ENCODE results near the gene ABCB6. TPM values are rescaled to one million over a fixed set of nuclear protein-coding genes. Genes with fewer than 3 reads are reported as not detected.

ABCB6 gene
- total and polyA plus RNA-seq, 2 of the 8 experiments (the other 6 are each of a cell fraction or from before 2014, with no cell fraction given) = 44.9 to 50.6 TPM

DNA sequence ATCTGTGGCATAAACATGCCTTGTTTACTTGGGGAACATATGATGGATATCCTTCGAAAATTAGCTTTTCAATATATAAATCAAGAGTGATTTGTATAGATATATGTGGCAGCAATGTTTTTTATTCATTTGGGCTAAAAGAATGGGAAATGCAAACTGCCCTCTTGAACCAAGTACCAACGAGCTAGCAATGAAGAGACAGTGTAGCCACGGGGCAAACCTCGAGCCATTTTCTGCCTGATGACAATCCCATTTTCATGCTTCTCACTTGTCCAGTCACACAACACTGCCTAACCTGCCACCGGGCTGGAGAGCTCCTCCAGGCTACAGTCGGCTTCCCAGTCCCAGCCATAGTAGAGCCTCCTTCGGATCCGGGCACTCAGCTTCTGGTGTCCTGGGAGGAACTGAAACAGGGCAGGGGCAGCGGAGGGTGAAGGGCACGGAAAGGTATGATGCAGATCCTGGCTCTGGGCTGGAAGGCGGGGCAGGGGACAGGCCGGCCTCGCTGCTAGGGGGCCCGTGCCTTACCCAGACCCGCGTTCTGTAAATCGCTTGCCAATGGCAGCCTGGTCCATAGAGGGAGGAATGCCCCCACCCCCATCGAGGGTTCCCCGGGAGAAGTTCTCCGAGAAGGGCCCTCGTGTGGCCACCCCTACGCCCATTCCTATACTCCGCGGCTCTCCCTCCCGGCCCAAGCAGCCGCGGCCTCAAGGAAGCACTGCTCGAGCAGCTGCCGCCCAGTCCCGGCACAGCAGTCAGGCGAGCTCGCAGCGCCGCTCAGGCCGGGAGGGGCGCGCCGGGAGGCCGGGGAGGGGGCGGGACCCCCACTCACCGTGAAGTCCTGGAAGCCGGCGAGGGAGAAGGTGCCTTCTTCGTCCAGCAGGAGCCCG, 42.6 kb downstream of the ABCB6 start:
- H3K27me3 ChIP-seq (replicated peaks in 1 of 4; ENCODE audit: control insufficient read depth in 3 of 4, extremely low read depth in 1 of 4, insufficient read depth in 3 of 4, low read length in 3 of 4) = no peaks in the 10 kb centered on the region
- 0 out of 2 replicates have a peak overlapping the region, but pooled peaks have one; percentile 2 for H2AFZ ChIP-seq (ENCODE audit: low read length)
- H4K5ac ChIP-seq (ENCODE audit: insufficient read length, low read depth, low read length) = peak overlapping the region; percentile 88
- peak overlapping the region; percentile 25 for H3K18ac ChIP-seq (ENCODE audit: extremely low read depth, low read length)
- DNase-seq (ENCODE audit: low read depth in 1 of 2, low spot score in 2 of 2) = no peak
- CTCF ChIA-PET (ENCODE audit: partially characterized antibody) = interaction anchor here (0.6 to 8.3 kb wide), 21 partner anchors 10 to 480 kb away, joined by 3 to 71 read pairs (median 4); partner anchors contain the start of genes DNAJB2, NHEJ1 and ZFAND2B
- H3K27ac ChIP-seq (ENCODE audit: low read depth, low read length) = no peak overlapping the region
- no peak overlapping the region for H4K8ac ChIP-seq (ENCODE audit: extremely low read depth, insufficient read depth, low read length)
- H3K4me1 ChIP-seq (replicated peaks in 1 of 4; ENCODE audit: control insufficient read depth in 3 of 4, insufficient read depth in 4 of 4, low read length in 3 of 4) = peaks cover 0 to 13% (median 6%) of the 10 kb centered on the region in 4 experiments; a peak in 6 of 7 replicates
- H3K23me2 ChIP-seq (ENCODE audit: low read depth, low read length) = peaks cover 11% of the 10 kb centered on the region; the same call in 1 of the 2 replicates
- H2BK15ac ChIP-seq (ENCODE audit: low read length) = no peak overlapping the region
- H3K4ac ChIP-seq (replicated peaks; ENCODE audit: insufficient read length, low read depth, low read length) = no peak overlapping the region
- H3K56ac ChIP-seq (replicated peaks; ENCODE audit: insufficient read length, low read depth, low read length) = no peak overlapping the region
- H3K9ac ChIP-seq (replicated peaks in 1 of 4; ENCODE audit: extremely low read depth in 1 of 4, low read depth in 3 of 4, low read length in 3 of 4) = peak overlapping the region in 3 of 4 experiments; percentile 22 to 62 (median 23); a peak in 4 of 7 replicates
- no peak overlapping the region for H2AK5ac ChIP-seq (ENCODE audit: low read depth, low read length)
- peak overlapping the region; percentile 78 to 96 (median 92) for H3K4me3 ChIP-seq (ENCODE audit: extremely low read depth in 1 of 4, insufficient read depth in 2 of 4, low read depth in 3 of 4, low read length in 4 of 4)
- FAIRE-seq = no peak
- peaks cover 2 to 14% (median 9%) of the 10 kb centered on the region in 4 experiments; a peak in 5 of 8 replicates for H3K36me3 ChIP-seq (ENCODE audit: control insufficient read depth in 2 of 4, insufficient read depth in 4 of 4, low read length in 3 of 4)
- no peak overlapping the region for H2BK12ac ChIP-seq (ENCODE audit: low read depth, low read length)
- peaks cover 0 to 8% of the 10 kb centered on the region in 2 experiments; a peak in 1 of 4 replicates for H3K79me2 ChIP-seq (ENCODE audit: control insufficient read depth in 1 of 2, insufficient read depth in 2 of 2, low read length in 2 of 2)
- no peak overlapping the region for H2BK120ac ChIP-seq (replicated peaks; ENCODE audit: low read depth, low read length)
- H3K23ac ChIP-seq (ENCODE audit: insufficient read length) = no peak overlapping the region
- H4K91ac ChIP-seq (replicated peaks; ENCODE audit: insufficient read length, low read length) = peak overlapping the region; percentile 40
- POLR2A ChIA-PET (ENCODE audit: partially characterized antibody) = interaction anchor here (0.6 to 3.0 kb wide), 14 partner anchors 12 to 119 kb away, joined by 3 to 21 read pairs (median 4); partner anchors contain the start of genes ABCB6, ANKZF1, ATG9A and DNAJB2
- H3K4me2 ChIP-seq (ENCODE audit: insufficient read depth in 1 of 2, low read depth in 2 of 2, low read length in 2 of 2) = peak overlapping the region; percentile 82 to 89
- 12% methylated on average over 21 of the region's 45 CpGs; no CpG with 5 or more reads in 1 of the 2 experiments for WGBS, 2 experiments (ENCODE audit: extremely low coverage in 1 of 2, insufficient coverage in 1 of 2, insufficient read length in 1 of 2, insufficient replicate concordance in 2 of 2, low coverage in 1 of 2, low lambda C conversion rate in 2 of 2, missing lambda C conversion rate in 1 of 2)
- H3K9me3 ChIP-seq (ENCODE audit: insufficient read depth in 2 of 2, low read depth in 1 of 2, low read length in 1 of 2) = no peaks in the 10 kb centered on the region
- H4K20me1 ChIP-seq (replicated peaks in 1 of 2; ENCODE audit: control insufficient read depth in 1 of 2, insufficient read depth in 2 of 2, low read length in 2 of 2) = peaks cover 0 to 3% of the 10 kb centered on the region in 2 experiments
- H2BK5ac ChIP-seq (ENCODE audit: low read depth, low read length) = peak overlapping the region; percentile 89; the same call in 1 of the 2 replicates
- peaks cover 6% of the 10 kb centered on the region for H3K79me1 ChIP-seq (ENCODE audit: low read depth, low read length)
- H2BK20ac ChIP-seq (ENCODE audit: low read length) = no peak overlapping the region
- no peak overlapping the region for H3K14ac ChIP-seq (ENCODE audit: insufficient read length)
- TF ChIP-seq, protein P1, sequence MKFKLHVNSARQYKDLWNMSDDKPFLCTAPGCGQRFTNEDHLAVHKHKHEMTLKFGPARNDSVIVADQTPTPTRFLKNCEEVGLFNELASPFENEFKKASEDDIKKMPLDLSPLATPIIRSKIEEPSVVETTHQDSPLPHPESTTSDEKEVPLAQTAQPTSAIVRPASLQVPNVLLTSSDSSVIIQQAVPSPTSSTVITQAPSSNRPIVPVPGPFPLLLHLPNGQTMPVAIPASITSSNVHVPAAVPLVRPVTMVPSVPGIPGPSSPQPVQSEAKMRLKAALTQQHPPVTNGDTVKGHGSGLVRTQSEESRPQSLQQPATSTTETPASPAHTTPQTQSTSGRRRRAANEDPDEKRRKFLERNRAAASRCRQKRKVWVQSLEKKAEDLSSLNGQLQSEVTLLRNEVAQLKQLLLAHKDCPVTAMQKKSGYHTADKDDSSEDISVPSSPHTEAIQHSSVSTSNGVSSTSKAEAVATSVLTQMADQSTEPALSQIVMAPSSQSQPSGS (IDR thresholded peaks at IDR 0.05; ENCODE audit: low read length) = no peak
- TF ChIP-seq BACH1 (IDR thresholded peaks at IDR 0.05; ENCODE audit: low read length) (no peak), HDAC6 (IDR thresholded peaks at IDR 0.05; ENCODE audit: low read depth, low read length) (no peak), YY1 (IDR thresholded peaks at IDR 0.05; ENCODE audit: low read depth, low read length) (0 out of 2 replicates have a peak, but pooled peaks have one; percentile 5), RAD21 (IDR thresholded peaks at IDR 0.05 in 1 of 2, conservative IDR thresholded peaks at IDR 0.05 in 1 of 2; ENCODE audit: low read depth in 2 of 2, low read length in 2 of 2) (peak in 1 of 2 experiments; percentile 0; a peak in 1 of 4 replicates), RNF2 (IDR thresholded peaks at IDR 0.05; ENCODE audit: borderline replicate concordance, low read depth, low read length, missing control alignments, poor library complexity, severe bottlenecking) (no peak), CEBPB (IDR thresholded peaks at IDR 0.05; ENCODE audit: low read depth, low read length) (no peak)

All from H1 (cell line).